ENCODE results near the gene MACIR. TPM values are rescaled to one million over a fixed set of nuclear protein-coding genes. Genes with fewer than 3 reads are reported as not detected.

The MACIR gene
- total and polyA plus RNA-seq, 2 donors (not counting 3 experiments of a cell fraction or from before 2014, with no cell fraction given): 4.0 to 9.3 TPM

DNA sequence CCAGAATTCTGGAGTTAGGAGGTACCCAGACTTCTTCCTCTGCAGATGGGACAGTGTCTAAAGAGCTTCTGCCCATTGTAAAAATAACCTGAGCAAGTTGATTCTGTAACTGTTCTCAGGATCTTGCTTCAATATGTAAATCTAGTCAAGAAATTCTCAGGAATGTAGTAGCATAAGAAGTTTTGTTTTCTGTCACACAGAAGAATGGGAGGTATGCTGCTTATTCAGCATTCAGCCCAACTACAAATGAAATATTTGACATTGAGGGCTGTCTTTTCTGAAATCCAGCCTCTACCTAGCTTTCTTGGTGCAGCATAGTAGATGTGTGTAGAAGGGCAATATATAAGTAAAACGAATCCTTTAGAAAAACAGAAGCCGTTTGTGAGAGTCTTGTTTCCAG lies 13.8 kb downstream of the MACIR start:
- ChIA-PET POLR2A (no interaction called here), CTCF (interaction anchor here (0.9 to 2.1 kb wide), 2 partner anchors 14 to 16 kb away, joined by 3 to 8 read pairs; partner anchors contain the start of gene MACIR)
- dilution Hi-C loops (cut with MboI; ENCODE audit: extremely low pct_ligation_motif_present, low sequenced_read_pairs): no loop called here
- no TSS peak for BruUV-seq (replicated peaks)
- no peak overlapping the region for H3K9ac ChIP-seq (replicated peaks; ENCODE audit: extremely low read depth, insufficient read depth, low read length)
- peaks cover 20% of the 10 kb centered on the region for H3K4me1 ChIP-seq (ENCODE audit: control insufficient read depth, extremely low read depth, insufficient read depth, low read length)
- no peaks in the 10 kb centered on the region for H3K9me3 ChIP-seq (replicated peaks; ENCODE audit: control insufficient read depth, insufficient read depth, low read length)
- H4K20me1 ChIP-seq (replicated peaks; ENCODE audit: control insufficient read depth, extremely low read depth, insufficient read depth, low read length): no peaks in the 10 kb centered on the region
- H3K4me2 ChIP-seq (ENCODE audit: insufficient read depth, low read length): no peak overlapping the region
- H3K79me2 ChIP-seq (ENCODE audit: control insufficient read depth, insufficient read depth, low read length): peaks cover 59% of the 10 kb centered on the region
- no peak for FAIRE-seq
- TF ChIP-seq MYC (IDR thresholded peaks at IDR 0.05; ENCODE audit: low read depth, low read length) (no peak), GATA2 (IDR thresholded peaks at IDR 0.05; ENCODE audit: insufficient read depth, insufficient read length, low read depth, low read length) (no peak), POLR2AphosphoS5 (IDR thresholded peaks at IDR 0.05; ENCODE audit: insufficient read depth, low read depth, low read length) (no peak), FOS (IDR thresholded peaks at IDR 0.05; ENCODE audit: borderline replicate concordance, insufficient read depth, low read length) (no peak), POLR2A (IDR thresholded peaks at IDR 0.05; ENCODE audit: low read depth, low read length) (no peak), EZH2 (IDR thresholded peaks at IDR 0.05; ENCODE audit: borderline replicate concordance, low read depth, low read length, severe bottlenecking) (no peak), JUN (IDR thresholded peaks at IDR 0.05; ENCODE audit: borderline replicate concordance, insufficient read depth, insufficient read length, low read depth) (no peak)
- TF ChIP-seq, protein P1, sequence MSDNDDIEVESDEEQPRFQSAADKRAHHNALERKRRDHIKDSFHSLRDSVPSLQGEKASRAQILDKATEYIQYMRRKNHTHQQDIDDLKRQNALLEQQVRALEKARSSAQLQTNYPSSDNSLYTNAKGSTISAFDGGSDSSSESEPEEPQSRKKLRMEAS (IDR thresholded peaks at IDR 0.05; ENCODE audit: insufficient read depth, insufficient read length): no peak
- TF ChIP-seq, protein P2, sequence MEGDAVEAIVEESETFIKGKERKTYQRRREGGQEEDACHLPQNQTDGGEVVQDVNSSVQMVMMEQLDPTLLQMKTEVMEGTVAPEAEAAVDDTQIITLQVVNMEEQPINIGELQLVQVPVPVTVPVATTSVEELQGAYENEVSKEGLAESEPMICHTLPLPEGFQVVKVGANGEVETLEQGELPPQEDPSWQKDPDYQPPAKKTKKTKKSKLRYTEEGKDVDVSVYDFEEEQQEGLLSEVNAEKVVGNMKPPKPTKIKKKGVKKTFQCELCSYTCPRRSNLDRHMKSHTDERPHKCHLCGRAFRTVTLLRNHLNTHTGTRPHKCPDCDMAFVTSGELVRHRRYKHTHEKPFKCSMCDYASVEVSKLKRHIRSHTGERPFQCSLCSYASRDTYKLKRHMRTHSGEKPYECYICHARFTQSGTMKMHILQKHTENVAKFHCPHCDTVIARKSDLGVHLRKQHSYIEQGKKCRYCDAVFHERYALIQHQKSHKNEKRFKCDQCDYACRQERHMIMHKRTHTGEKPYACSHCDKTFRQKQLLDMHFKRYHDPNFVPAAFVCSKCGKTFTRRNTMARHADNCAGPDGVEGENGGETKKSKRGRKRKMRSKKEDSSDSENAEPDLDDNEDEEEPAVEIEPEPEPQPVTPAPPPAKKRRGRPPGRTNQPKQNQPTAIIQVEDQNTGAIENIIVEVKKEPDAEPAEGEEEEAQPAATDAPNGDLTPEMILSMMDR (IDR thresholded peaks at IDR 0.05; ENCODE audit: extremely low read depth in 1 of 2, insufficient read depth in 1 of 2, low read depth in 1 of 2, low read length in 2 of 2): no peak
- H3K36me3 ChIP-seq (ENCODE audit: control insufficient read depth in 2 of 2, extremely low read depth in 1 of 2, insufficient read depth in 2 of 2, low read length in 2 of 2): peaks cover 6 to 7% of the 10 kb centered on the region in 2 experiments
- H3K27ac ChIP-seq (ENCODE audit: insufficient read depth, low read depth, low read length): no peak overlapping the region
- H2AFZ ChIP-seq (ENCODE audit: low read depth, low read length): no peak overlapping the region
- no peak for DNase-seq (ENCODE audit: low read depth, low spot score)
- no peaks in the 10 kb centered on the region for H3K27me3 ChIP-seq (ENCODE audit: control insufficient read depth in 2 of 2, insufficient read depth in 2 of 2, low read length in 2 of 2)
- intact Hi-C loops (cut with micrococcal nuclease): no loop called here
- no peaks in the 10 kb centered on the region for H3K9me1 ChIP-seq (replicated peaks; ENCODE audit: control insufficient read depth, extremely low read depth, insufficient read depth, low read length)
- no peak overlapping the region for H3K4me3 ChIP-seq (replicated peaks in 1 of 3; ENCODE audit: insufficient read depth in 1 of 3, low read depth in 1 of 3, low read length in 3 of 3)
